Activated CD4-positive, alpha-beta T cell treated with anti-CD3 and anti-CD28 coated beads for 36 hours (primary cell): ENCODE data around the gene RIMKLB. TPM values are rescaled to one million over a fixed set of nuclear protein-coding genes. Genes with fewer than 3 reads are reported as not detected.
"Not testable (repeated sequence)": the region's sequence is repeated elsewhere in the genome, so short reads cannot be mapped to it uniquely, and the experiment has no call there.

Experiments
- ATAC-seq: fragments of 200-7000 bp; cut with Tn5 transposase; one replicate; pipeline ENCODE4 v1.10.0; 2021; ENCODE audit warnings: mild to moderate bottlenecking, moderate library complexity
- CTCF ChIA-PET: fragments of 350-600 bp; sonication (Branson Sonifier 250); formaldehyde crosslinking; loops from one replicate; lab custom pipeline; 2021; ENCODE audit warnings: antibody characterized with exemption; lab: Charles Lee
- POLR2A ChIA-PET: fragments of 350-600 bp; sonication (Branson Sonifier 250); formaldehyde crosslinking; loops from one replicate; lab custom pipeline; 2021; ENCODE audit warnings: antibody characterized with exemption, inconsistent platforms; lab: Charles Lee
- DNase-seq: peaks from one replicate; pipeline ENCODE4 v3.0.0-alpha.2; 2020
- H3K27ac Mint-ChIP-seq: one replicate; pipeline ENCODE4 v1.8.0; 2021; ENCODE audit warnings: mixed read lengths
- H3K27me3 Mint-ChIP-seq: one replicate; pipeline ENCODE4 v1.8.0; 2021; ENCODE audit warnings: mixed read lengths
- H3K36me3 Mint-ChIP-seq: one replicate; pipeline ENCODE4 v1.8.0; 2021; ENCODE audit warnings: low read depth, mixed read lengths
- H3K4me1 Mint-ChIP-seq: one replicate; pipeline ENCODE4 v1.8.0; 2021; ENCODE audit warnings: mixed read lengths
- H3K4me3 Mint-ChIP-seq: one replicate; pipeline ENCODE4 v1.8.0; 2021; ENCODE audit warnings: mild to moderate bottlenecking, moderate library complexity, mixed read lengths
- H3K9me3 Mint-ChIP-seq: one replicate; pipeline ENCODE4 v1.8.0; 2021; ENCODE audit warnings: low read depth, mixed read lengths
- intact Hi-C, 2 experiments: fragments of 100-400 bp; cut with DNase I in 1 of 2; cut with micrococcal nuclease in 1 of 2; formaldehyde crosslinking; loops; one replicate each; pipeline versions ENCODE4 v1.14.2 to v1.15.1; 2022 to 2024; cut with DNase I, micrococcal nuclease
- total RNA-seq, 2 experiments: library from RNA; stranded (reverse); gene quantifications; one replicate each; pipeline ENCODE4 v1.2.3, GENCODE V29; 2021

The RIMKLB gene
- total RNA-seq, 2 experiments from 2014 or later: 5.2 to 5.3 TPM

DNA sequence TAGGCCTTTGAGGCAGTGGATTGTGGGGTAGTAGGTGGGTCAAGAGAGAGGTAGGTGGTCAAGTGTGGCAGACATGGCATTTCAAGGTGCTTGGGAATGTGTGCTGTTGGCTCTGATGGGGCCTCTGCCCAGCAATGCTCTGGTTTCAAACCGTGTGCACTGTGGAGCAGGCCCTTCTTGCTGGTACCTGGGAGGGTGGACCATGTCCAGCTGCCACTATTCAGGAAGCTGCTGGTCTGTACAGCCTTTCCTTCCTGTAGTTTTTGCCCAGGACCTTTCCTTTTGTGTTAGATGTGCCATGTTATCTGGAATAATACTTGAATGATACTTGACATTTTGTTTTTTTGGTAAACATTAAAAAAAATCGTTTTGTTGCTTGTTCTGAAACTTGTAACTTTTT is 14.8 kb downstream of the RIMKLB start:
- H3K27ac Mint-ChIP-seq: no peak overlapping the region
- peaks cover 7% of the 10 kb centered on the region for H3K36me3 Mint-ChIP-seq
- DNase-seq (no peak), ATAC-seq (no peak)
- POLR2A ChIA-PET: no interaction called here
- H3K4me3 Mint-ChIP-seq: no peak overlapping the region
- CTCF ChIA-PET: interaction anchor here (0.6 to 1.2 kb wide), 3 partner anchors 113 to 1506 kb away, joined by 3 read pairs; no protein-coding TSS in a partner anchor
- intact Hi-C loops: no loop called here
- H3K9me3 Mint-ChIP-seq: no peaks in the 10 kb centered on the region
- peaks cover 2% of the 10 kb centered on the region for H3K4me1 Mint-ChIP-seq
- no peaks in the 10 kb centered on the region for H3K27me3 Mint-ChIP-seq

DNA sequence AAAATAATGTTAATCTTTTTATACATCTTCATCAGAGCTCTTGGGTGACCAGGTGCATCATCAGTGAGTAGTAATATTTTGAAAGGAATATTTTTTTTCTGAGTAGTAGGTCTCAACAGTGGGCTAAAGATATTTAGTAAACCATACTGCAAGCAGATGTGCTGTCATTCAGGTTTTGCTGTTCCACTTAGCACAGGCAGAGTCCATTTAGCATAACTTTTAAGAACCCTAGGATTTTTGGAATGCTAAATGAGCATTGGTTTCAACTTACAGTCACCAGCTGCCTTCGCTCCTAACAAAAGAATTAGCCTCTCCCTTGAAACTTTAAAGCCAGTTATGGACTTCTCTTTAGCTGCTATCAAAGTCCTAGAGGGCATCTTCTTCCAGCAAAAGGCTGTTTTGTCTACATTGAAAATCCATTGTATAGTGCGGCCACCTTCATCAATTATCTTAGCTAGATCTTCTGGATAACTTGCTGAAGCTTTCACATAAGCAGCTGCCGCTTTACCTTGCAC is 24.6 kb downstream of the RIMKLB start:
- Mint-ChIP-seq H3K27ac (no peak overlapping the region), H3K4me3 (no peak overlapping the region), H3K27me3 (no peaks in the 10 kb centered on the region), H3K9me3 (no peaks in the 10 kb centered on the region), H3K36me3 (peaks cover 9% of the 10 kb centered on the region), H3K4me1 (no peaks in the 10 kb centered on the region)
- no peak for ATAC-seq
- CTCF ChIA-PET: interaction anchor here (1.1 to 1.2 kb wide), 2 partner anchors 12 to 70 kb away, joined by 3 to 4 read pairs; no protein-coding TSS in a partner anchor
- POLR2A ChIA-PET: no interaction called here
- no peak for DNase-seq
- intact Hi-C loops: no loop called here

DNA sequence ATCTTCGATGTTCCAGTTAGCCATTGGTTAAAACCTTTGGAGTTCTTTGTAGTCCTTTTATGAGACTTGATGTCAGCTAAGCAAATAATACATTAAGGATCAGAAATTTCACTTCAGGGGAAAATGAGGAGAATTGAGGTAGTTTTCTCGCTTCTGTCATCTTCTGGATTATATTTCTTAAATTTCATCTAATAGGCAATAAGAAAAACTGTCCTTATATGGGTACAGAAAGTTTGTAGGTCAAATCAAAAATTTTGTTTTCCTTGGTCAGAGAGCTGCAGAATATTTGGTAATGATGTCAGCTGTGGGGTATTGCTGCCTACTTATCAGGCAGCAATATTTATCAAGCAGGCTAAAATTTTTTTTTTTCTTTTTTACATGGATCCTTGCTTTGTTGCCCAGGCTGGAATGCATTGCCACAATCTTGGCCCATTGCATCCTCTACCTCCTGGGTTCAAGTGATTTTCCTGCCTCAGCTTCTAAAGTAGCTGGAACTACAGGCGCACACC is 37.1 kb downstream of the RIMKLB start:
- no peak overlapping the region for H3K27ac Mint-ChIP-seq
- H3K4me1 Mint-ChIP-seq: no peaks in the 10 kb centered on the region
- peaks cover 2% of the 10 kb centered on the region for H3K36me3 Mint-ChIP-seq
- ChIA-PET CTCF (interaction anchor here (0.6 to 0.9 kb wide), 6 partner anchors 9 to 191 kb away, joined by 3 to 5 read pairs (median 4); no protein-coding TSS in a partner anchor), POLR2A (no interaction called here)
- DNase-seq (no peak), ATAC-seq (no peak)
- H3K27me3 Mint-ChIP-seq: no peaks in the 10 kb centered on the region
- intact Hi-C loops: no loop called here
- H3K9me3 Mint-ChIP-seq: no peaks in the 10 kb centered on the region
- H3K4me3 Mint-ChIP-seq: no peak overlapping the region

DNA sequence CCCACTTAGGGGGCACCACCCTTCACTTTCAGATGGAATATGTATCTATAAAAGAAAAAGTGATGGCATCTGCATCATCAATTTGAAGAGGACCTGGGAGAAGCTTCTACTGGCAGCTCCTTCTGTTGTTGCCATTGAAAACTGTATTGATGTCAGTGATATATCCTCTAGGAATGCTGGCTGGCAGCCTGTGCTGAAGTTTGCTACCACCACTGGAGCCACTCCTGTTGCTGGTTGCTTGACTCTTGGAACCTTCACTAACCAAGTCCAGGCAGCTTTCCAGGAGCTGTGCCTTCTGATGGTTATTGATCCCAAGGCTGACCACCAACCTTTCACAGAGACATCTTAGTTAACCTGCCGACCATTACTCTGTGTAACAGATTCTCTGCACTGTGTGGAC is 44.7 kb downstream of the RIMKLB start:
- no peaks in the 10 kb centered on the region for H3K9me3 Mint-ChIP-seq
- H3K27me3 Mint-ChIP-seq: no peaks in the 10 kb centered on the region
- ChIA-PET CTCF (interaction anchor here (1.0 kb wide), 1 partner anchor 198 kb away, joined by 3 read pairs; no protein-coding TSS in a partner anchor), POLR2A (no interaction called here)
- DNase-seq (no peak), ATAC-seq (no peak)
- H3K36me3 Mint-ChIP-seq: peaks cover 6% of the 10 kb centered on the region
- H3K4me3 Mint-ChIP-seq: no peak overlapping the region
- no peak overlapping the region for H3K27ac Mint-ChIP-seq
- no peaks in the 10 kb centered on the region for H3K4me1 Mint-ChIP-seq
- intact Hi-C loops: no loop called here

DNA sequence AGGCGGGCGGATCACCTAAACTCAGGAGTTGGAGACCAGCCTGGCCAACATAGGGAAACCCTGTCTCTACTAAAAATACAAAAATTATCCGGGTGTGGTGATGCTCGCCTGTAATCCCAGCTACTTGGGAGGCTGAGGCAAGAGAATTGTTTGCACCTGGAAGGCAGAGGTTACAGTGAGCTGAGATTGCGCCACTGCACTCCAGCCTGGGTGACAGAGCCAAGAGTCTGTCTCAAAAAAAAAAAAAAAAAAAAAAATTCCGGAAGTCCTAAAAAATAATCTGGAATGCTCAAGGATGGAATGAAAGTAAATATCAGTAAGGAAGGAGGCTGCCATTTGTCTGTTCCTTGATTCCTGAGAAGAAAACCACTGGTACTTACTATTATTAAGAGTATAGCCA is 45.3 kb downstream of the RIMKLB start:
- H3K9me3 Mint-ChIP-seq, H3K4me1 Mint-ChIP-seq, intact Hi-C loops, ATAC-seq, H3K36me3 Mint-ChIP-seq, H3K27ac Mint-ChIP-seq, POLR2A ChIA-PET, H3K27me3 Mint-ChIP-seq, H3K4me3 Mint-ChIP-seq, DNase-seq: not testable (repeated sequence)
- CTCF ChIA-PET: interaction anchor here (1.0 to 1.2 kb wide), 2 partner anchors 117 to 199 kb away, joined by 3 to 4 read pairs; no protein-coding TSS in a partner anchor

DNA sequence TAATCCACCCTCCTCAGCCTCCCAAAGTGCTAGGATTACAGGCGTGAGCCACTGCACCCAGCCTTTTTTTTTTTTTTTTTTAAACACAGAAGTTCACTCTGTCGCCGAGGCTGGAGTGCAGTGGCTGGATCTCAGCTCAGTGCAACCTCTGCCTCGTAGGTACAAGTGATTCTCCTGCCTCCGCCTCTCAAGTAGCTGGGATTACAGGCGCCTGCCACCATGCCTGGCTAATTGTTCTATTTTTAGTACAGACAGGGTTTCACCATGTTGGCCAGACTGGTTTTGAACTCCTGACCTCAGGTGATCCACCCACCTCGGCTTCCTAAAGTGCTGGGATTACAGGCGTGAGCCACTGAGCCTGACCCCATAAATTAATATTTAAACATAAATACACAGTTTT is 47.8 kb downstream of the RIMKLB start:
- intact Hi-C loops, H3K4me3 Mint-ChIP-seq, H3K27ac Mint-ChIP-seq, POLR2A ChIA-PET, H3K4me1 Mint-ChIP-seq, DNase-seq, H3K9me3 Mint-ChIP-seq, H3K27me3 Mint-ChIP-seq, H3K36me3 Mint-ChIP-seq, ATAC-seq: not testable (repeated sequence)
- CTCF ChIA-PET: interaction anchor here (0.7 to 1.0 kb wide), 2 partner anchors 93 to 96 kb away, joined by 3 read pairs; no protein-coding TSS in a partner anchor

DNA sequence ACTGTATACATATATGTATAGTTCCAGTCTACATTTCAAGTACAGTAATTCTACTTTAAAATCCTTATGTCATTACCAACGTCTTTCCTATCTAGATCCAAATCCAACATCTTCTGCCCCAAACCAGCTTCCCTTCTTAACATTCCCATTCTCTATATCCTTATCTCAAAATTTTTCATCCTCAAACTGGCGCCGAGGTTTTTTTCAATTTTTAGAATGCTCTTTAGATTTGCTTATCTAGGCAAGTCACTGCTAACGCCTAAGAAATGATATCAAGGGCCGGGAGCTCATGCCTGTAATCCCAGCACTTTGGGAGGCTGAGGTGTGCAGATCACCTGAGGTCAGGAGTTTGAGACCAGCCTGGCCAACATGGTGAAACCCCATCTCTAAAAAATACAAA is 48.3 kb downstream of the RIMKLB start:
- no peaks in the 10 kb centered on the region for H3K4me1 Mint-ChIP-seq
- no peak overlapping the region for H3K4me3 Mint-ChIP-seq
- DNase-seq (no peak), ATAC-seq (no peak)
- H3K27me3 Mint-ChIP-seq: no peaks in the 10 kb centered on the region
- no peaks in the 10 kb centered on the region for H3K9me3 Mint-ChIP-seq
- POLR2A ChIA-PET: no interaction called here
- no peak overlapping the region for H3K27ac Mint-ChIP-seq
- CTCF ChIA-PET: interaction anchor here (0.7 kb wide), 1 partner anchor 93 kb away, joined by 3 read pairs; no protein-coding TSS in a partner anchor
- peaks cover 2% of the 10 kb centered on the region for H3K36me3 Mint-ChIP-seq
- intact Hi-C loops: no loop called here

DNA sequence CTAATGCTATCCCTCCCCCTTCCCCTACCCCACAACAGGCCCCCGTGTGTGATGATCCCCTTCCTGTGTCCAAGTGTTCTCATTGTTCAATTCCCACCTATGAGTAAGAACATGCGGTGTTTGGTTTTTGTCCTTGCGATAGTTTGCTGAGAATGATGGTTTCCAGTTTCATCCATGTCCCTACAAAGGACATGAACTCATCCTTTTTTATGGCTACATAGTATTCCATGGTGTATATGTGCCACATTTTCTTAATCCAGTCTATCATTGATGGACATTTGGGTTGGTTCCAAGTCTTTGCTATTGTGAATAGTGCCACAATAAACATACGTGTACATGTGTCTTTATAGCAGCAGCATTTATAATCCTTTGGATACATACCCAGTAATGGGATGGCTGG is 62.3 kb downstream of the RIMKLB start:
- H3K4me3 Mint-ChIP-seq, H3K27me3 Mint-ChIP-seq, POLR2A ChIA-PET, CTCF ChIA-PET, DNase-seq, H3K4me1 Mint-ChIP-seq, intact Hi-C loops, H3K27ac Mint-ChIP-seq, ATAC-seq, H3K9me3 Mint-ChIP-seq: not testable (repeated sequence)
- H3K36me3 Mint-ChIP-seq: peaks cover 22% of the 10 kb centered on the region

DNA sequence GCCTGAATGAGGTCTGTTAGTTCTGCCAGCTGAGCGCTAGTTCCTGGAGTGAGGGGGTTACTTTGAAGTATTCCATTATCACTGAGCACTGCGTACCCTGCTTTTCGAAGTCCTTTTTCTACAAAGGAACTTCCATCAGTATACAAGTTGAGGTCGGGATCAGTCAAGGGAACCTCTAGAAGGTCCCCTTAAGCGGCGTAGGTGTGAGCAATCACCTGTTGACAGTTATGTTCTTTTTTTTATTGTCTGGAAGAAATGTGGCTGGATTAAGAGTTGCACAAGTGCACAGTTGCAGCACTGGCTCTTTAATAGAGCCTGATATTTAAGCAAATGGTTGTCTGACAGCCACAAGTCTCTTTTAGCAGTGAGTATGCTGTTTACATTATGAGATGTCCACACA is 64.9 kb downstream of the RIMKLB start:
- intact Hi-C loops, H3K9me3 Mint-ChIP-seq, H3K27ac Mint-ChIP-seq, H3K4me3 Mint-ChIP-seq, CTCF ChIA-PET, ATAC-seq, POLR2A ChIA-PET, H3K27me3 Mint-ChIP-seq, DNase-seq, H3K4me1 Mint-ChIP-seq: not testable (repeated sequence)
- H3K36me3 Mint-ChIP-seq: peaks cover 16% of the 10 kb centered on the region

DNA sequence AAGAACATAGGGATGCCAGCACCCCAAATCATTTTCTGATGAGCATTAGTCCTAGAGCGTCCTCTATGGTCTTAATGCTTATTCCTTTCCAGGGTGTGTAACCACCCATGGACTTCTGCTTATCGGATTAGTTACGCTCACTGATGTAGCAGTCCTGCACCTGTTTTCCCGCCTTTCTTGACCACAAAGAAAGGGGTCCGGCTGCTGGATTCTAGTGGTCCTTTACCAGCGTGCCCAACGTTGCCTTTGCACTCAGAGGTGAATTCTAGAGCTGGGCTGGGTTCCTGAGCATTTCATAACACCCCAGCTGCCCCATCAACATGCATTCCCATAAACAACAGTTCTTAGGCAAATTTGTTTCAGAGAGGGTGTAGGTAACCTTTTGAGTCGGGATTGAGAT is 68.3 kb downstream of the RIMKLB start:
- DNase-seq, CTCF ChIA-PET, intact Hi-C loops, H3K27ac Mint-ChIP-seq, POLR2A ChIA-PET, ATAC-seq, H3K4me3 Mint-ChIP-seq, H3K36me3 Mint-ChIP-seq, H3K4me1 Mint-ChIP-seq, H3K27me3 Mint-ChIP-seq, H3K9me3 Mint-ChIP-seq: not testable (repeated sequence)

DNA sequence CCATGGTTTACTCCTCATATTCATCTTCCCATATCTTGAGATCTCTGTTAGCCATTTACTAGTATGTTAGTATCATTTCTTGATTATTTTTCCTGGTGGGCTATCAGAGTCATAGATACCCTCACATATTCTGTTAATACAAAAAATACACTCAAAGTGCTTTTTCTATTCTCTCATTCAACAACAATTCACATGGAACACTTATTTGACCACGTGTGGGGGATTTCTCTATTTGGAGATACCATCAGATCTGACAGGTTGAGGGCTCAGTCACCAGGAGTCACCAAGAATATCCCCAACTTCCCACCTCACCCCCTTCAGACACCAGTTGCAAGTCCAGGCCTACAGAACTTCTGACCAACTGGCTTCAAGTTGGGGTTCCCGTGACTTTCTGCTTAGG is 72.7 kb downstream of the RIMKLB start:
- Mint-ChIP-seq H3K4me1 (no peaks in the 10 kb centered on the region), H3K4me3 (no peak overlapping the region), H3K27ac (no peak overlapping the region), H3K36me3 (peaks cover 5% of the 10 kb centered on the region), H3K27me3 (no peaks in the 10 kb centered on the region), H3K9me3 (no peaks in the 10 kb centered on the region)
- POLR2A ChIA-PET: no interaction called here
- CTCF ChIA-PET: no interaction called here
- no peak for DNase-seq
- intact Hi-C loops: no loop called here
- no peak for ATAC-seq

DNA sequence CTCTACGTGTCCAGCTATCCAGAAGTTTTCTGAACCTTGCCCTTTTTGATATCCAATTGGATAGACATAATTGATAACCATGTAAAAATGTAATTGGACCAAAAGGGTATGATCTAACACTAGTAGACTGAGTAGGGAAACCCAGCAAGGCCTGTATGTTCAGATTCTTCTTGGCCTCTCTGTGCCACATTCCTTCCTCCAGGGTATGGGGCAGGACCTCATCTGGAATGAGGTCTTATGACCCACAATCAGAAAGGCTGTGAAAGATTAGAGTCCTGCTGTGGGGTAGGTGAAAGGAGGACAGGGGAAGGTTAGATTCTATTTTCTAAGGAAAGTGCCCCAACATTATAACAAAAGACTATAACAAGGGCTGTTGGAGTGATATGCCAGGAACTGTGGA is 73.3 kb downstream of the RIMKLB start:
- POLR2A ChIA-PET: no interaction called here
- no peaks in the 10 kb centered on the region for H3K4me1 Mint-ChIP-seq

More for the DNA sequence above, 73.3 kb downstream of the RIMKLB start:
- Mint-ChIP-seq H3K9me3 (no peaks in the 10 kb centered on the region), H3K27me3 (no peaks in the 10 kb centered on the region), H3K36me3 (peaks cover 5% of the 10 kb centered on the region), H3K4me3 (no peak overlapping the region), H3K27ac (no peak overlapping the region)
- ATAC-seq (no peak), DNase-seq (no peak)
- CTCF ChIA-PET: no interaction called here
- intact Hi-C loops: no loop called here
